NB4 (cell line): ENCODE results near the gene TEDC2.

Experiments
- CTCF ChIP-seq: IDR thresholded peaks from one replicate; pipeline ENCODE4 v1.5.1; 2012; ENCODE audit warnings: low read depth, low read length
- MAX ChIP-seq: IDR thresholded peaks from 2 replicates; pipeline ENCODE4 v1.6.1; 2011; ENCODE audit warnings: low read depth, low read length
- MYC ChIP-seq: IDR thresholded peaks from 2 replicates; pipeline ENCODE4 v1.6.1; 2011; ENCODE audit warnings: low read depth, low read length
- POLR2A ChIP-seq: IDR thresholded peaks from 2 replicates; pipeline ENCODE4 v1.6.1; 2011; ENCODE audit warnings: mild to moderate bottlenecking; ENCODE audit not compliant: insufficient read length; ENCODE audit errors: extremely low read depth

GRCh38 chr16:2425825-2426430 is 34.0 kb upstream of the TEDC2 start:
- TF ChIP-seq CTCF (no peak), POLR2A (no peak), MYC (no peak), MAX (no peak)
